Posterior vena cava (tissue), 2 donors: ENCODE measurements around the gene BABAM1. TPM values are rescaled to one million over a fixed set of nuclear protein-coding genes. Genes with fewer than 3 reads are reported as not detected.
"Not testable (repeated sequence)": the region's sequence is repeated elsewhere in the genome, so short reads cannot be mapped to it uniquely, and the experiment has no call there.

ENCODE experiments used
- DNase-seq: peaks from one replicate; pipeline ENCODE4 v3.0.0-alpha.2; 2020; ENCODE audit warnings: low spot score
- intact Hi-C, 2 donors: fragments of 100-400 bp; cut with DNase I; formaldehyde crosslinking; loops; one replicate each; pipeline versions ENCODE4 v1.14.1 to v1.14.2; 2022 to 2023
- total RNA-seq, 2 donors: library from RNA; stranded (reverse); fragmentation: NEBNext Ultra II Directional; extraction: Animal tissue kit (Norgen Biotek cat#: 25700); gene quantifications; one replicate each; pipeline ENCODE4 v1.2.1, GENCODE V29; 2021
- donor health status: DM: yes; HTN: yes; CAD: no.
- donor health status: DM: yes; HTN: yes; CAD: no.

Gene BABAM1
- total RNA-seq, 2 donors from 2014 or later, result 62.9 to 64.6 TPM

DNA sequence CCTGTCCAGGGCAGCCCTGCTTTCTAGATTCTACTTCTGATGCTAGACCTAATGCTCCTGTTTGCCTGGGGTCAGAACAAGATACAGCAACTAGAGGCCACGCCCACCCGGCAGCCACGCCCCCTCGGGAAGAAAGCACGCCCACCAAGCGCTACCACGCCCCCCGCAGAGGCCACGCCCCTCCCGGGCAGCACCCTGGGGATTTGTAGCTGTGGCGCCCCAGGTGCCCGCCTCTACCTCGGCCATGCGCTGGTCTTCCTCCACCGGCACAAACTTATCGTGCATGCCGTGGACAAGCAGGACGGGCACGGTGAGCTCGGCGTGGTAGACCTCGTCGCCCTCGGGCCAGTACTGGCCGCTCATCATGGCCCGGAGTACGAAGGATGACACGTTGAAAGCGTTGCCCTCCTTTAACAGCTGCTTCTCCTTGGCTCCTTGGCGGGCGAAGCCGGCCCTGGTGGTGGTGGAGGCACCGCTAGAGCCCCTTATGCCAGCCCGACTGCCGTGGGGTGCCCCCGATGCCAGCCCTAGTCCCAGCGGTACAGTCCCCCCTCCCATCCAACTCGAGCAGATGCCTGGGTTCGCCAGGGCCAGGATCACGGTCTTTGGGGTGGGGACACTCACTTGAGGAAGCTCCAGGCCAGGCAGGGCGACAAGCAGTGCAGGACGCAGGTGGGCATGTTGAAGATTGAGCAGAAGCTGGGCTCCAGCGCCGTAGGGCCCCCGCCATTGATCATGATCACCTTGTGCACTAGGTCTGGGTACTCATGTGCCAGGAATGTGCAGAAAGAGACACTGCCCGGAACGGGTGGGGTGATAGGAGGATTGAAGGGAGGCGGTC is 27.0 kb downstream of the BABAM1 start:
- intact Hi-C loops, result loop anchor here in 1 of 2 donors (5.0 to 10.0 kb wide), 2 partner anchors 51 to 93 kb away; no protein-coding TSS in a partner anchor
- peak; percentile 86 for DNase-seq

- not testable (repeated sequence) for DNase-seq
- intact Hi-C loops, result loop anchor here in 1 of 2 donors (10.0 kb wide), 1 partner anchor 49 kb away; no protein-coding TSS in a partner anchor
These were observed 28.3 kb downstream of the BABAM1 start for GRCh38 chr19:17295551-17295950.

DNA sequence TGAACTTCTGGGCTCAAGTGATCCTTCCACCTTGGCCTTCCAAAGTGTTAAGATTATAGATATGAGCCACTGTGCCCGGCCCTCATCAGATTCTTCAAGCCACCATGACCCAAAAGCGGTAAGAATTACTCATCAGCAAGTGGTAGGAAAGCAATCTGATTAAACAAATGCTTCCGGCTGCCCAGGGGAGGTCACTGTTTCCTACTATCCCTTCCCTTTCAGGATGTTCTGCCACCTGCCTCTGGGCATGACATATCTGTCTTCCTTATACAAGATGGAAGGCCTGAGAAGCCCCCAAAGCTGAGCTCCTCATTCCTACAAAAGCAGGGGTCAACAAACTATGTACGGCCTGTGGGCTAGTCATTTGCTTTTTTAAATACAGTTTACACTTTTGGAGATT is 29.0 kb downstream of the BABAM1 start:
- intact Hi-C loops, result loop anchor here in 1 of 2 donors (10.0 kb wide), 1 partner anchor 49 kb away; no protein-coding TSS in a partner anchor
- DNase-seq, result no peak

- DNase-seq, result no peak
- intact Hi-C loops, result loop anchor here in 1 of 2 donors (10.0 kb wide), 1 partner anchor 48 kb away; no protein-coding TSS in a partner anchor
These were observed 29.7 kb downstream of the BABAM1 start for GRCh38 chr19:17296976-17297375.

DNA sequence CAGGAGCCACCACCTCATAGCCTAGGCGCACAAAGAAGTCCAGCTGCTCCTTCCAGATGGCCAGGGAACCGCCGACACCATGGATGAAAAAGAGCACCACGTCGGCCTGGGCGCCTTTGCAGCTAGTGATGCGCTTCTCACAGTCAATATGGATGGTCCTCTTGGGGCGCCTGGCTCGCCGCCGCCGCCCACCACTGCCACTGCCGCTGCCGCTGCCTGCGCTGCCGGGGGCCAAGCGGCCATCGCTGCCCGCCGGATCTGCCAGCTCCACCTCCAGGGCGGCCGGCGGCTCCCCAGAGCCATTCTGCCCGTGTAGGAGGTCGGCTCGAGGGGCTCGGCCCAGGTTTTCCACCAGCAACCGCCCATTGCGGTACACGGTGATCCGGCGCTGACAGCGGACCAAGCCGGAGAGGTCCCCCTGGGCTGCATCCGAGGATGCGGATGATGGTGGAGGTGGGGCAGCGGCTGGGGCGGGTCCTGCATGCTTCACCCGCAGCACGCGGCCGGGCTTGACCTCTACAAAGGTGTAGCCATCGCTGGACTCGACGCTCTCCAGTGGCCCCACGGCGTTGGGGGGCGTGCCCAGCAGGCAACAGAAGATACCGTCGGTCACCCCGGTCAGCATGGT is 33.9 kb downstream of the BABAM1 start:
- intact Hi-C loops, result no loop called here
- DNase-seq, result no peak

DNA sequence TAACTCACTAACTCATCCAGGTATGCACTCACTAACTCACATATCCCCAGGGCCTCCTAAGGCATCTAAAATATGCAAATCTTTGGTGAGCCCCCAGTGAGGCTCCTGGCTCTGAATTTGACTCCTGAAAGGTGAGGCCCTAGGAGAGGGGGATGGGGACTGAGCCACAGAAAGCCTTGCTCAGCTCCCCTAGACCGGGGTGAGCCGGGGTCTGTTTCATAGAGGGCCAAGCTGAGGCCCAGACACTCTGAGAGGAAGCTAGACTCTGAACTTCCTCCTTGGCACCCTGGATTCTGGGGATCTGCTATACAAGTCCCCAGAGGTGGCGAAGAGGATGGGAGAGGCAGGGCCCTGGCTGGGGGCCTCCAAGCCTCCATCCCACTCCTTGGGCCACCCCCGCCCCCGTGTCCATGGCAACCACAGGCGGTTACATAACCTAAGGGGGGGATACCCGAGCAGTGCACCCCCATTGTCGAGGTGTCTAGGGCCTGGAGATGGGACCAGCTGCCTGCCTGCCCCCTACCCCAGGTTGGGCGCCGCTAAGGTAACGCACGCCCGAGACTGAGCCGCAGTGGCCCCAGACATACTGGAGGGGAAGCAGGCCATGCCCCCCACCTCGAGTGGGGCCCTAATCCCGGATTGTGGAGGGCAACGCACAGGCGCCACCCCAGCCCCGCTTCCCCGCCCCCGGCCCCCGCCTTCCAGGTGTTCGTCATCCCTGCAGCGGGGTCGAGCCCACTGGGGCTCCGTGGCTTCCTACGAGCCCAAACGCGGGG is 35.3 kb downstream of the BABAM1 start:
- intact Hi-C loops, result no loop called here
- no peak for DNase-seq

DNA sequence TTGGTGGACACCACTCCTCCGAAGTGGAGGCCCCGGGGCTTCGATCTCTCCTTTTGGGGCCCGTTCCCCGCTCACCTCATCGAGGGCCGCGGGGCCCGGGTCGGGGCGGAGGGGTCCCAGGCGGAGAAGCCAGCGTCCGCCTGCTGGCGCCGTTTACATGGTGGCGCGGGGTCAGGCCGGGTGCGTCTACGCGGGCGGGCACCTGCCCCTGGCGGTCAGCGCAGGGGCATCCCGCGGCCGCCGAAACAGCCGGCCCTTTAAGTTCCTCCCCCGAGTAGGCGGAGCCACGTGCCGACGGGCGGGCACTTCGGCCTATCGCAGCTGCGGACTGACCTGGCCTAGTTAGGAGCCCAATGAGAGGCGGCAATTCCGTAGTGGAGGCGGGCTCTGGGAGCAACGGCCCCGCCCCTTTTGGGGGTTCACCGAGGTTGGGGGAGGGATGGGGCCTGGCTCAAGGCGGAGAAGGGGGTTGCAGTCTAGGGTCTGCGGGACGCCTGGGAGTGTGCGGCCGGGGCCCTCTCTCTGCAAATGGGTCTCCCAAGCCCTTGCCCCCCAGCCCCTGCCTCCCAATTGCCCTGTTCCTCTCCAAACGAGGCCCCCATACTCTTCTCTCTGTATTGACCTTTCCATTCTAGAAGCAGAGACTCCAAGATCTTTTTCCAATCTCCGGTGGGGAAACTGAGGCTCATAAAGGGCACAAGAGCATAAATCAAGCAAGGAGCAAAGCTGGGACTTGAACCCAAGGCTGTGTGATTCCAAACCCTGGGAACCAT is 36.1 kb downstream of the BABAM1 start, which contains the start of gene ABHD8:
Gene ABHD8, minus strand, starts transcription at position 259 of the 773 bp plus-strand sequence. CDS start 1,809 bp downstream, outside the sequence.
- intact Hi-C loops, result no loop called here

GRCh38 chr19:17303940-17304267 is 36.7 kb downstream of the BABAM1 start:
- no peak for DNase-seq
- intact Hi-C loops, result no loop called here

More for the DNA sequence above, 36.1 kb downstream of the BABAM1 start, which contains the start of gene ABHD8:
- DNase-seq, result peak; percentile 99

- intact Hi-C loops, result no loop called here
- DNase-seq, result no peak
These were observed 37.4 kb downstream of the BABAM1 start for GRCh38 chr19:17304386-17305215.

DNA sequence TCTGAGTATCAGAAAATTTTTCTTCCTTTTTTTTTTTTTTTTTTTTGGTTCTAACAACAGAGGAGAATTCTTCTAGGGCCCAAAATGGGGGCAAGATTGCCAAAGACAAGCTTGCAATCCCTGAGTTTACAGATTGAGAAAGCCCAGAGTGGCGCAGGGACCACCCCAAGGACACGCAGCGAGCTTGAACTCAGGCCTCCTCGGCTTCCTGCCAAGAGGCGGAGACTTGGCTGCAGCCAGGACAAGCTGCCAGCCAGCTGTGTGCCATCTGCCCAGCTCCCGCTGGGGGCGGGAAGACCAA is 37.9 kb downstream of the BABAM1 start:
- intact Hi-C loops, result no loop called here
- no peak for DNase-seq

- intact Hi-C loops, result no loop called here
- peak; percentile 98 for DNase-seq
These were observed 38.5 kb downstream of the BABAM1 start, which contains the start of gene MRPL34 for GRCh38 chr19:17305517-17306284. MRPL34 (plus strand) TSS chr19:17305872; CDS start chr19:17305893, 21 bp downstream.

GRCh38 chr19:17306285-17306714 is 39.1 kb downstream of the BABAM1 start:
- intact Hi-C loops, result no loop called here
- peak; percentile 81 for DNase-seq

GRCh38 chr19:17307876-17308377 is 40.7 kb downstream of the BABAM1 start:
- DNase-seq, result no peak
- intact Hi-C loops, result no loop called here

GRCh38 chr19:17309198-17309964 is 42.1 kb downstream of the BABAM1 start, which contains the start of gene DDA1:
DDA1 (plus strand) TSS chr19:17309563; CDS start chr19:17309655, 92 bp downstream.
- peak; percentile 100 for DNase-seq
- intact Hi-C loops, result no loop called here

DNA sequence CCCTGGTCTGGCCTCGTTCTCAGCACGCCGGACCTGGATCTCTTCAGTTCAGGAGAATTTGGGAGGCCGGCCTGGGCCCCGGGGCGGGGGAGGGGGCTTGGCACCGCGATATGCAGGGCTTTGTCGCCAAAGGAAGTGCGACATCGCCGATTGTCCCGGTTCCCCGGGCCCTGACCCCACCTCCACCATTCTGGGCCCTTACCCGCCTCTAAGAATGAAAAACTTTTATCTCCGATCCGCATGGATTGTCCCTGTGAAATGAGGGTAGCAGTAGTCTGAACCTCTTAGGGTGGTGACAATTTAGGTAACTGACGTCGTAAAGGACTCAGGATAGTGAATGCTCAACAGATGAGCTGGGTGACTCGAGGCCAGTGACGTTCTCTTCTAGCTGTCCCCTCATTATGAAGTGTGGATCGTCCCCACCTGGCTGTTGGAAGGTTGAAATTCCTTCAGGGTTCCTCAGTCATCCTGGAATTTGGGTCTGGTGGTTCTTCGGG is 42.8 kb downstream of the BABAM1 start:
- intact Hi-C loops, result no loop called here
- no peak for DNase-seq
